ENCODE data around the gene DEFB131A.
"Not testable (repeated sequence)": the region's sequence is repeated elsewhere in the genome, so short reads cannot be mapped to it uniquely, and the experiment has no call there.

The DEFB131A gene

GRCh38 chr4:9444114-9444513 is at the start of gene DEFB131A:
DEFB131A (plus strand) TSS chr4:9444414; CDS start chr4:9444534, 120 bp downstream.
- not testable (repeated sequence) for DNase-seq

DNA sequence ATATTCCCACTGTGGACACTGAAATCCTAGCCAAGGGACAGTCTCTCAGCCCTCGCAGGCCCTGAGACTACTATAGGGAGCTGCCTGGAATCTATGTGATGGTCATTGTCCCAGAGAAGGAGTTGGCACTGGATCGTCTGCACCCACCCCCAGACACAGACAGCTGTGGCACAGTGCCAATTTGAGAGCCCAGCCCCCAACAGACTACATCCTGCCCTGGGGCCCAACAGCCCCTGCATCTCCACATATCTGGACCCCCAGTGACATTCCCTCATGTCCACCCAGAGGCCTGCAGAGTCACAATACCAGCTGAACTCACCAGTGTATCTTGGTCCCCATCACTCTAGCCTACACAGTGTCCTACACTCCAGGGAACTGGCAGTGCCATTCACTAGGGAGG is 38.4 kb upstream of the DEFB131A start:
- not testable (repeated sequence) for DNase-seq

- not testable (repeated sequence) for DNase-seq
Observed at GRCh38 chr4:9406491-9406890, 37.7 kb upstream of the DEFB131A start.

GRCh38 chr4:9409793-9410192 is 34.4 kb upstream of the DEFB131A start:
- no peak for DNase-seq

DNA sequence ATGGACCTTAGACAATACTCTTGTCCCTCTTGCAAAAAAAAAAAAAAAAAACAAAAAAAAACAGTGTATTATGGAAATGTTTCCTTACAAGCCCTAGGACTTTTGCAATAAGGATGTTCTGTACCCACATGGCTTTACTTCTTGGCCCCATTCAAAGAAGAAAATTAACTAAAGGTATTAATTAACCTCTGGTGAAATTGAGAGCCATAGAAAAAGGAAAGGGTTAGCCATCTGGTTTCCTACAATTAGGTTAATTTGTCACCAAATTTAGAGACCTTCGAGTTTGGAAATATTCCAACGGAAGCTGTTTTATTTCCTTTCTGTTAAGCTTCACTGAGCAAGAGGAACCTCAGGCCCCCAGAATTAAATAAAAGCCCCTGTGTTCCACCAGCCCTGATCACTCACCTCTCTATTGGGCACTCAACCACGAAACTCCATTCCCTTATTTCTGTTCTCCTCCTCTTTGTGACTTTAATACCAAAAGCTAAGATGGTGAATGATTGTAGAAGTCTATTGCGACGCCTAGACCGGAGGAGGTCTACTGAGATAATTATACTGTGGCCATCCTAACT is 22.2 kb upstream of the DEFB131A start:
- DNase-seq, result not testable (repeated sequence)

DNA sequence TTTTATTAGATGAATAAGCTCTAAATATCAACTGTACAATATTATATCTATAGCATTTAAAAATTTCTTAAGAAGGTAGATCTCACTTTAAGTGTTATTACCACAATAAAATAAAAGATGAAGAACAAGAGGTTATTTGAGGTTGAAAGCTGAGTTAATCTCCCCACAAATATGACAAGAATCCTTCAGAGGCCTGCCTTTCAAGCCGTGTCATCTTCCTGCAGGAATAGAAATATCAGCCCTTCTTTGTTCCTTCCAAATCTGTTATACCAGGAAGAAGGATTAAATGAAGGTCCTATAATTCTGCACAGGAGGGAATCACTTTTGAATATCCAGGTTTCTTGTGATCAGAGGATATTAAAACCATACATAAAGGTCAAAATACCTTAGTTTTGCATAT is 18.3 kb upstream of the DEFB131A start:
- DNase-seq, result not testable (repeated sequence)

GRCh38 chr4:9430061-9430460 is 14.2 kb upstream of the DEFB131A start:
- not testable (repeated sequence) for DNase-seq

DNA sequence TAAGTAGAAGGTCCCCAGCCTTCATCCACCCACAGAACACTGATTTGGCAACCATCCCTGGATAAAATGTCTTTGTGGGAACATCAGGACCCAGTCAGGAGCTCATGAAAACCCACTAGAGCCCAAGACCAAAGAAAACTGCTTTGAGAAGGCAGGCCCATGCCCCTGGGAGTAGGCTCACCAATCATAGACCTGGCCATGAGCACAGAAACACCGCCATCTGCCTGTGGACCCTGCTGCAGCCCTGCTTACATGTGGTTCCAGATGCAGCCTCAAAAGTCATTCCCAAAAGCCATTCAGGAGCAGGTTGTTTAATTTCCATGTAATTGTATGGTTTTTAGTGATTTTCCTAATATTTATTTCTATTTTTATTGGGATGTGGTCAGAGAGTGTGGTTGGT is 10.9 kb upstream of the DEFB131A start:
- not testable (repeated sequence) for DNase-seq

GRCh38 chr4:9436728-9437127 is 7.5 kb upstream of the DEFB131A start:
- DNase-seq, result not testable (repeated sequence)

- not testable (repeated sequence) for DNase-seq
Observed at GRCh38 chr4:9442355-9442754, 1.9 kb upstream of the DEFB131A start.

- not testable (repeated sequence) for DNase-seq
Observed at GRCh38 chr4:9444681-9445080, 467 bp downstream of the DEFB131A start.

DNA sequence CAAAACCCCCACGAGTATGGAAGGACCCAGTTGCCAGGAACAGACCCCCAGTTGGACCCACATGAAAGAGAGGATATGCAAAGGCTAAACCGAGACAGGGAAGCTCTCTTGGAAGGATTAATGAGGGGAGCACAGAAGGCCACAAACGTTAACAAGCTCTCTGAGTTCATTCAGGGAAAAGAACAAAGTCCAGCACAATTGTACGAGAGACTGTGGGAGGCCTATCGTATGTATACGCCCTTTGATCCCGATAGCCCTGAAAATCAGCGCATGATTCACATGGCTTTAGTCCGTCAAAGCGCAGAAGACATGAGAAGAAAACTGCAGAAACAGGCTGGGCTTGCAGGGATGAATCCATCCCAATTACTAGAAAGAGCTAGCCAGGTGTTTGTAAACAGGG is 8.0 kb downstream of the DEFB131A start:
- not testable (repeated sequence) for DNase-seq

DNA sequence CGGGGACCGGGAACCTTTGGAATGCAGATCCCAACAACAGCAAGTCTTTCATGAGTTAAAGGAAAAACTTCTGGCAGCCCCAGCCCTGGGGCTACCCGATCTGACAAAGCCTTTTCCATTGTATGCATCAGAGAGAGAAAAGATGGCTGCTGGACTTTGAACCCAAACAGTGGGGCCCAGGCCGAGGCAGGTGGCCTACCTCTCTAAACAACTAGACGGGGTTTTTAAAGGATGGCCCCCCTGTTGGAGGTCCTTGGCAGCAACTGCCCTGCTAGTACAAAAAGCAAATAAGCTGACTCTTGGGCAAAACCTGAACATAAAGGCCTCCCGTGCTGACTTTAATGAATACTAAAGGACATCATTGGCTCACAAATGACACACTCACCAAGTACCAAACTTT is 10.1 kb downstream of the DEFB131A start:
- not testable (repeated sequence) for DNase-seq

- not testable (repeated sequence) for DNase-seq
Observed at GRCh38 chr4:9455046-9455445, 10.8 kb downstream of the DEFB131A start.

DNA sequence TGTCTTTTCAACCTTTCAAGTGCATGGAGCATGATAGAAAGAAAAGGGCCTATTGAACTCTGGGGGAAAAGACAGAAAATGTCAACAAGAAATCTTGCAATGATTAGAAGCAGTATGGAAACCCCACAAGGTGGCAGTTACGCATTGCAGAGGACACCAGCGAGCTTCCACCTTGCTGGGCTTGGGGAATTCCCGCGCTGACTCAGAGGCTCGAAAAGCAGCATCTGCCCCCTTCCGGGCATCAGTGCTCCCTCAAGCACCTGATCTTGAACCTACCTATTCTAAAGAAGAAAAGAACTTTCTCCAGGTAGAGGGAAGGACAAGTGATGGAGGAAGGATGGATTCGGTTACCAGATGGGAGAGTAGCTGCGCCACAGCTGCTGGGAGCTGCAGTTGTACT is 35.3 kb downstream of the DEFB131A start:
- DNase-seq, result not testable (repeated sequence)

- DNase-seq, result not testable (repeated sequence)
Observed at GRCh38 chr4:9480066-9480465, 35.9 kb downstream of the DEFB131A start.

DNA sequence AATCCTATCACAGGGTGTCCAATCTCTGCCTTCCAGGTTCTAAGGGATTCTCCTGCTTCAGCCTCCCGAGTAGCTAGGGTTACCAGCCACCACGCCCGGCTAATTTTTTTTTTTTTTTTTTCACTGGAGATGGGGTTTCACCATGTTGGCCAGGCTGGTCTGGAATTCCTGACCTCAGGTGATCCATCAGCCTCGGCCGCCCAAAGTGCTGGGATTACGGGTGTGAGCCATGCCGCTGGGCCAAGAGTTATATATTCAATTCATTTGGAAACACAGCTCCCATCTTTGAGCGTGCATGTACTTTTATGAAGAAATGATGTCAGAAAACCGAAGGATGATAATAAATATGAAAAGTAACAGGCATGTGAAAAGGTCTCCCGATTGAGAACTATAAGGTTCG is 38.7 kb downstream of the DEFB131A start:
- DNase-seq, result not testable (repeated sequence)

DNA sequence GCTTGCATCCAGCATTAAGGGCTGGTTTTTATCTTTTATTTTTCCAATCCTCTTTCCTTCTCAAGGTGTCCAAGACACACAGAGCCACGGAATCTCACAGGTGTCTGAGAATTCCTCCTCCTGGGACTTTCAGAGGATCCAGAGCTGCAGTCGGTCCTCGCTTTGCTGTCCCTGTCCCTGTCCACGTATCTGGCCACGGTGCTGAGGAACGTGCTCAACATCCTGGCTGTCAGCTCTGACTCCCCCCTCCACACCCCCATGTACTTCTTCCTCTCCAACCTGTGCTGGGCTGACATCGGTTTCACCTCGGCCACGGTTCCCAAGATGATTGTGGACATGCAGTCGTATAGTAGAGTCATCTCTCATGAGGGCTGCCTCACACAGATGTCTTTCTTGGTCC is 39.5 kb downstream of the DEFB131A start:
- not testable (repeated sequence) for DNase-seq

DNA sequence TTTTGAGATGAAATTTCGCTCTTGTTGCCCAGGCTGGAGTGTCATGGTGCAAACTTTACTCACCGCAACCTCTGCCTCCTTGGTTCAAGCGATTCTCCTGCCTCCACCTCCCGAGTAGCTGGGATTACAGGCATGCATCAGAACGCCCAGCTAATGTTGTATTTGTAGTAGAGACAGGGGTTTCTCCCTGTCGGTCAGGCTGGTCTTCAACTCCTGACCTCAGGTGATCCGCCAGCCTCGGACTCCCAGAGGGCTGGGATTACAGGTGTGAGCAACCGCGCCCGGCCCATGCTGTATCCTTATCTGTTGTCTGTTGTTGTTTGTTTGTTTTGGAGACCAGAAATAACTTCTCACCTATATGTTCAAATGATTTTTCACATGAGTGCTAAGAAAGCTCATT is 42.7 kb downstream of the DEFB131A start:
- DNase-seq, result not testable (repeated sequence)

GRCh38 chr4:9488796-9489195 is 44.6 kb downstream of the DEFB131A start:
- not testable (repeated sequence) for DNase-seq

GRCh38 chr4:9490496-9490895 is 46.3 kb downstream of the DEFB131A start:
- not testable (repeated sequence) for DNase-seq

- not testable (repeated sequence) for DNase-seq
Observed at GRCh38 chr4:9490986-9491385, 46.8 kb downstream of the DEFB131A start.

DNA sequence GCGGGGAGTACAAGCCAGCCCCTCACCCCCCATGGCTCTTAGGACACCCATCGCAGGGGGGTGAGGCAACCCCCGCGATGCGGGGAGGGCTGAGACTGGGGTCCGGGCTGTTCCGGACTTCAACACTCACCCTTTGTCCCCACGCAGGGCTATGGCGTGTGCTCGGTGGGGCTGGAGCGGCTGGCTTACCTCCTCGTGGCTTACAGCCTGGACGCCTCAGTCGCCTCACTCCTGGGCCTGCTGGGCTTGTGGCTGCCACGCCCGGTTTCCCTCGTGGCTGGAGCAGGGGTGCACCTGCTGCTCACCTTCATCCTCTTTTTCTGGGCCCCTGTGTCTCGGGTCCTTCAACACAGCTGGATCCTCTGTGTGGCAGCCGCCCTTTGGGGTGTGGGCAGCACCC is 49.4 kb downstream of the DEFB131A start:
- DNase-seq, result not testable (repeated sequence)

DNA sequence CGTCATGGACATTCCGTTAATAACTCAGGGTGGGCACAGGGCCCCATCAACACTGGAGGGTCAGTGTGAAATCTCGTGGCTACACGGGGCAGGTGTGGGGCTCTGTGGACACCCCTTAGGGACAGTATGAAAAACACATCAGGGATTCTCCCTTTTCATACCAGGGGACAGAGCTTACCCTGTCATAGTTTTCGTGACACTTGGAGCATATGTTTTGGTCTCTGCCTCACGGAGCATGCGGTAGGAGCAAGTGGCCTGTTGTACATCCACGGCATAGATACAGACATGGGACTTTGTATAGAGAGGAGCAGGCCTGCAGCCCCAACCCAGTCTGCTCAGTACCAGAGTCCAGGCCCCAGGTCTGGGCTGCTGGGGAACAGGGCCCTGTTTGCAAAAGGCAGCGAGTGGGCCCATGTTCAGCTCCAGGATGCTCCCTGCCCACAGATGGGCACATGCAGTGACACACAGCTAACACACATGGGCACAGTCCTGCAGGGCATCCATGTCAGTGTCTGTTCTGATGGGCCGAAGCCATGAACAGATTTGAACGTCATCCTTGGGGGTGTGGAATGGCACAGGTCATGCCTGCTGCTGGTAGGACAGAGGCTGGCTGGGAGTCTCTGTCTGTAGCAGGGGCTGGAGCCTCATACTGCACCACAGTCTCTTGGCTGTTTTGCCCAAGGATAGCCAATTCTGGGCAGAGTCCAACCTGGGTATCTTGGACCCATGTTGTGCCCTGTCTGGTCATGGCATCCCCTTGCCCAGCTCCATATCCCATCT is 50.2 kb downstream of the DEFB131A start:
- not testable (repeated sequence) for DNase-seq

Data from femur (tissue), 1 donor.